Astrocyte of the spinal cord (primary cell): Measurements from ENCODE around the gene AJAP1.

Source experiments
- DNase-seq: peaks from one replicate; pipeline ENCODE4 v3.0.0; 2011; ENCODE audit warnings: low read depth, low spot score
- H3K4me3 ChIP-seq: 2 replicates; pipeline ENCODE4 v1.5.1; 2011; ENCODE audit warnings: low read depth, mild to moderate bottlenecking, low read length, moderate library complexity
- CTCF ChIP-seq: IDR thresholded peaks from 2 replicates; pipeline ENCODE4 v1.5.1; 2012; ENCODE audit warnings: low read depth, mild to moderate bottlenecking, low read length, inconsistent platforms
- in situ Hi-C: cut with HindIII; loops from 2 replicates; pipeline ENCODE4 v1.10.0; 2017; ENCODE audit warnings: low sequenced_read_pairs

AJAP1 gene

GRCh38 chr1:4622821-4623220 lies 31.6 kb upstream of the AJAP1 start:
- no peak for DNase-seq
- no peak for TF ChIP-seq CTCF
- no peak overlapping the region for H3K4me3 ChIP-seq
- in situ Hi-C loops: no loop called here

GRCh38 chr1:4624141-4624715 lies 30.2 kb upstream of the AJAP1 start:
- H3K4me3 ChIP-seq: no peak overlapping the region
- in situ Hi-C loops: no loop called here
- DNase-seq: no peak
- TF ChIP-seq CTCF: no peak

GRCh38 chr1:4624801-4625200 lies 29.6 kb upstream of the AJAP1 start:
- no peak overlapping the region for H3K4me3 ChIP-seq
- in situ Hi-C loops: no loop called here
- no peak for TF ChIP-seq CTCF
- DNase-seq: no peak

- no peak overlapping the region for H3K4me3 ChIP-seq
- in situ Hi-C loops: no loop called here
- DNase-seq: no peak
- TF ChIP-seq CTCF: no peak
These were observed 28.3 kb upstream of the AJAP1 start for GRCh38 chr1:4626061-4626460.

GRCh38 chr1:4626560-4627319 lies 27.7 kb upstream of the AJAP1 start:
- DNase-seq: no peak
- in situ Hi-C loops: no loop called here
- TF ChIP-seq CTCF: no peak
- H3K4me3 ChIP-seq: no peak overlapping the region

GRCh38 chr1:4627353-4627752 lies 27.1 kb upstream of the AJAP1 start:
- H3K4me3 ChIP-seq: no peak overlapping the region
- no peak for DNase-seq
- in situ Hi-C loops: no loop called here
- no peak for TF ChIP-seq CTCF
